GM12873 (cell line): ENCODE measurements around the gene KLHDC7A.

Experiments used
- CTCF ChIP-seq: IDR thresholded peaks from 2 replicates; pipeline ENCODE4 v1.5.1; 2012; ENCODE audit warnings: low read depth, mild to moderate bottlenecking, moderate library complexity, low read length, control low read depth; ENCODE audit not compliant: insufficient read depth; ENCODE audit errors: missing control alignments

Gene KLHDC7A

DNA sequence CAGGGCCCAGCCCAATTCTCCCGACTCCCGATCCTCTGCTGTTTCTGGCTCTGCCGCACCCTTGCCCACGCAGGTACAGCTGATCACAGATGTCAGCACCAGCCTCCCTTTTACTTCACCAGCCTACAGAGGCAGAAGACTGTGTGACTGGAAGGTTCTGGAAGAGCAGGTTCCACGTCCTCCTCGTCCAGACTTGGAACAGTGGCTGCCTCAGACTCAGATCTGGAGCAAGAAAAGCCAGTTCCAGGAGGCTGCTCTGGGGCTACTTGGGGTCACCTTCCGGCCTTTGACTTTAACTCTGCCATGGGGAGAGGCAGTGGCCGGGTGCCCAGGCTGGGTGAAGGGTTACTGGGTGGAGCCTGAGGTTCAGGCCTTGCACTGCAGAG is 16.1 kb upstream of the KLHDC7A start:
- TF ChIP-seq CTCF: no peak

- TF ChIP-seq CTCF: no peak
Observed at GRCh38 chr1:18466676-18467075, 14.1 kb upstream of the KLHDC7A start.

DNA sequence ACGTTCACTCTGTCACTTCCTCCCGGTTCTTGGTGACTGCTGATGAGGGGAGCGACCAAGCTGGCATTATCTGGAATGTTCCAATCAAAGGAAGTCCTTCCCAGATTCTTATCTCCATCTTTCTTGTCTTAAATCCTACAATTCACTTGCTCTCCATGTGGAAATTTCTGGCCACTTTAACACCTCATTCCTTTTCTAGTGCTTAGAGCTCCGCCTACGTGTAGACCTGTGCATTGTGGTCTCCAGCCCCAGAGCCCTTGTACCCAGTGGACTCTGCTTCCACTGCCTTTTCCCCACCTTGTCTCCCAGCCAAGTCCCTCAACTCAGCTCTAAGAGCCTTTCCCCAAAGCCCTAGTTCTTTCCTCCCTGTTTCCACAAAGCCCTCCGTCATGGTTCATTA is 12.2 kb upstream of the KLHDC7A start:
- TF ChIP-seq CTCF: no peak

DNA sequence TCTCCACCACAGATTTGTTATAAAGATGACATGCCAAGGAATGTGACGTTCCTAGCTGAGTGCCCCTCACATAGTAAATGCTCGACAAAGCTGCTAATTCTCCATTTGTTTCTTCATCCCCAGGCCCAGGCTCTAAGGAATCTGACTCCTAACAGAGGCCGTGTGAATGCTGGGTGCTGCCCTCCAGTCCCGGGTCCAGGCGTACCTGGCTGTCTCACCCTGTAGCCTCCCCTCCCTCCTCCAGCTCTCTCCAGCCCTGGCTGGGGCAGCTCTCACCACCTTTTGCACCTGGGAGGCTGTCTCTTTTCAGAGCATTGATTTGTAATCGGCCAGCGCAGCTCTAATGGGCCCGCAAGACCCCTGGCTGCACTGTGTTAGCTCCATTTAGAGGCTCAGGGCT is 11.2 kb upstream of the KLHDC7A start:
- no peak for TF ChIP-seq CTCF

DNA sequence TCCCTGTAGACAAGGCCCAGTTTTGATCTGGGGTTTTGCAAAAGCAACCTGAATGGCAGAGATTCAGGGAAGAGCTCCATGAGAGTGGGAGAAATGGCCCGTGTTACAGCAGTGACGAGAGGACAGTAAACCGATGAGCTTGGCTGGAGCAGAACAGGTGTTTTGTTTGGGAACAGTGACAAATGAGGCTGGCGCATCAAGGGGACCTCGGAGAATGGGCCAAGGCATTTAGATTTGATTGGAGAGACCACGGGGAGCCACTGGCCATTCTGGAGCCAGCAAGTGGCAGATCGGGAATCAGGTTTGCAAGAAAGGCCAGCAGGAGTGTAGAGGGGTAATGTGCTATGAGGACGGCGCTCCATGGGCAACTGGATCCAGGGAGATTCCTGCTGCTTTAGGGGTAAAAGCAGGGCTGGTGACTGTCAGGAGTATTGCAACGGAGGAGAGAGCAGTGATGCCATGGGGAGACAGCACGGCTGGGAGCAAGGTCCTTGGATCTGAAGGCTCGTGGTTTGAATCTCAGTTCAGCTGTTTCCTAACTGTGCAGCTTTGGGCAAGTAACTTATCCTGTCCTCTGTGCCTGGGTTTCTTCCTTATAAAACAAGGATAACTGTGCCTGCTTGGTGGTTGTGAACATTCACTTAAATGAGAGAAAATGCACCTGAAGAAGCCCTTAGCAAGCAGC is 9.9 kb upstream of the KLHDC7A start:
- no peak for TF ChIP-seq CTCF

GRCh38 chr1:18473195-18473815 is 7.4 kb upstream of the KLHDC7A start:
- TF ChIP-seq CTCF: no peak

- no peak for TF ChIP-seq CTCF
Observed at GRCh38 chr1:18474559-18475175, 6.1 kb upstream of the KLHDC7A start.
